Fibroblast of lung (primary cell): ENCODE measurements around the gene AARS1.

ENCODE experiments used
- CTCF ChIP-seq, 2 donors: IDR thresholded peaks in 1 of 2; conservative IDR thresholded peaks in 1 of 2; 1 replicate in 1 of 2; 2 replicates in 1 of 2; pipeline ENCODE4 v1.5.1; 2011 to 2012; ENCODE audit warnings: low read length in 2 of 2, control low read depth in 1 of 2, inconsistent platforms in 1 of 2, low read depth in 1 of 2, mild to moderate bottlenecking in 1 of 2
- EZH2 ChIP-seq: IDR thresholded peaks from 2 replicates; pipeline ENCODE4 v1.5.1; 2012; ENCODE audit warnings: low read length, control low read depth, mild to moderate bottlenecking; ENCODE audit errors: missing control alignments

GRCh38 chr16:70295634-70296033 lies 6.3 kb upstream of the AARS1 start:
- TF ChIP-seq CTCF (conservative IDR thresholded peaks at IDR 0.05 in 1 of 2, IDR thresholded peaks at IDR 0.05 in 1 of 2; ENCODE audit: low read depth in 1 of 2, low read length in 2 of 2) (no peak), EZH2 (no peak)
